Measurements from ENCODE around the gene KLHL29. TPM values are rescaled to one million over a fixed set of nuclear protein-coding genes. Genes with fewer than 3 reads are reported as not detected.
"Not testable (repeated sequence)": the region's sequence is repeated elsewhere in the genome, so short reads cannot be mapped to it uniquely, and the experiment has no call there.

KLHL29 gene
- polyA plus RNA-seq, 1 donor: 11.9 TPM

DNA sequence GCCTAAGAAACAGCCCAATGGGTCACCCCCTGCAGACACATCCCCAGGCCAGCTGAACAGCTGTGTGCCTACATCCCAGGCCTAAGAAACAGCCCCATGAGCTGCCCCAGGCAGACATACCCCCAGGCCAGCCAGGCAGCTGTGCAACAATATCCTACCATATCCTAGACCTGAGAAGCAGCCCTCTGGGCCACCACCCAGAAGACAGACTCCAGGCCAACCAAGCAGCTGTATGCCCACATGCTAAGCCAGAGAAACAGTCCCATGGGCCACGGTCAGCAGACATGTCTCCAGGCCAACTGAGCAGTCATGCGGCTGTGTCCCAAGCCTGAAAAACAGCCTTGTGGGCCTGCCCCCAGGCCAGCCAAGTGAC, 336.5 kb downstream of the KLHL29 start:
- DNase-seq: no peak

DNA sequence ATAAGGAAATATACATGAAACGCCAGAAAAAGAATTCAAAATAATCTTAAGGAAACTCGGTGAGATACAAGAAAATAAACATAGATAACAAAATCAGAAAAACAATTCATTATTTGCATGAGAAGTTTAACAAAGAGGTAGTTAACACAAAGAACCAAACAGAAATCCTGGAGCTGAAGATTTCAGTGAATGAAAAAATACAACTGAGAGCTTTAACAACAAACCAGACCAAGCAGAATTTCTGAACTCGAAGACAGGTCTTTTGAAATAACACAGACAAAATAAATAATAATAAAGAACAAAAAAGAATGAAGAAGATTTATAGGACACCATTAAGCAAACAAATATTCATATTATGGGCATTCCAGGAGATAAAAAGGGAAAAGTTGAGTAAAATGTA, 337.3 kb downstream of the KLHL29 start:
- no peak for DNase-seq

DNA sequence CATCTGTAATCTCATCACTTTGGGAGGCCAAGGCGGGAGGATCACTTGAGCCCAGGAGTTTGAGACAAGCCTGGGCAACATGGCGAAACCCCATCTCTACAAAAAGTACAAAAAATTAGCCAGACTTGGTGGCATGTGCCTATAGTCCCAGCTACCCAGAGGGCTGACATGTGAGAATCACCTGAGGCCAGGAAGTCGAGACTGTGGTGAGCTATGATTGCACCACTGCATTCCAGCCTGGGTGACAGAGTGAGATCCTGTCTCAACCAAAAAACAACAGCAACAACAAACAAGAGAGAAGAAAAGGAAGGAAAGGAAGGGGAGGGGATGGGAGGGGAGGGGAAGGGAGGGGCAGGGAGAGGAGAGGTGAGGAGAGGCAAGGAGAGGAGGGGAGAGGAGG, 338.1 kb downstream of the KLHL29 start:
- DNase-seq: not testable (repeated sequence)

DNA sequence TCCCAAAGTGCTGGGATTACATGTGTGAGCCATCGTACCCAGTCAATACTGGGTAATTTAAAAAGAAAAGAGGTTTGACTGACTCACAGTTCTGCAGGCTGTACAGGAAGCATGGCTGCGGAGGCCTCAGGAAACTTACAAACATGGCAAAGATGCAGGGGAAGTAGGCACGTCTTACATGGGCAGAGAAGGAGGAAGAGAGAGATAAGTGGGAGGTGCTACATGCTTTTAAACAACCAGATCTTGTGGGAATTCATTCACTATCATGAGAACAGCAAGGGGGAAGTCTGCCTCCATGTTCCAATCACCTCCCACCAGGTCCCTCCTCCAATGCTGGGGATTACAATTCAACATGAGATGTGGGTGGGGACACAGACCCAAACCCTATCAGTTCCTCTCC, 349.4 kb downstream of the KLHL29 start:
- no peak for DNase-seq

DNA sequence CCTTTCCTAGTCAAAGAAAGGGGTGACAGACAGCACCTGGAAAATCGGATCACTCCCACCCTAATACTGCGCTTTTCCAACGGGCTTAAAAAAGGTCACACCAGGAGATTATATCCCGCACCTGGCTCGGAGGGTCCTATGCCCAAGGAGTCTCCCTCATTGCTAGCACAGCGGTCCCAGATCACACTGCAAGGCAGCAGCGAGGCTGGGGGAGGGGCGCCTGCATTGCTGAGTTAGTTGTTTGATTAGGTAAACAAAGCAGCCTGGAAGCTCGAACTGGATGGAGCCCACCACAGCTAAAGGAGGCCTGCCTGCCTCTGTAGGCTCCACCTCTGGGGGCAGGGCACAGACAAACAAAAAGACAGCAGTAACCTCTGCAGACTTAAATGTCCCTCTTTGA, 351.8 kb downstream of the KLHL29 start:
- DNase-seq: not testable (repeated sequence)

DNA sequence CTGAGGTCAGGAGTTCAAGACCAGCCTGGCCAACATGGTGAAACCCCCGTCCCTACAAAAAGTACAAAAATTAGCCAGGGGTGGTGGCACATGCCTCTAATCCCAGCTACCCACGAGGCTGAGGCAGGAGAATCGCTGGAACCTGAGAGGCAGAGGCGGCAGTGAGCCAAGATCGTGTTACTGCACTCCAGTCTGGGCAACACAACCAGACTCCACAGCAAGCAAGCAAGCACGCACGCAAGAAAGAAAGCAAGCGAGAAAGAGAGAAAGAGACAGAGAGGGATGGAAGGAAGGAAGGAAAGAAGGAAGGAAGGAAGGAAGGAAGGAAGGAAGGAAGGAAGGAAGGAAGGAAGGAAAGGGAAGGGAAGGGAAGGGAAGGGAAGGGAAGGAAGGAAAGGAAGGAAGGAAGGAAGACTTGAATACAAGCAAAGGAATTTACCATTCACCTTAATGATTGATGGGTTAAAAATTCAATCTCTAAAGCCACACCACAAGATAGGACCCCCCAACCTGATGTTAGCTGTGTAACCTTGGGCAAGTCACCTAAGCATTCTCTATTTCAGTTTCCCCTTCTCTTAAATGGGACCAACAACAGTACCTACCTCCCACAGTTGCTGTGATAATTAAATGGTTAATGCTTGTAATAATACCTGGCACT, 360.2 kb downstream of the KLHL29 start:
- no peak for DNase-seq

DNA sequence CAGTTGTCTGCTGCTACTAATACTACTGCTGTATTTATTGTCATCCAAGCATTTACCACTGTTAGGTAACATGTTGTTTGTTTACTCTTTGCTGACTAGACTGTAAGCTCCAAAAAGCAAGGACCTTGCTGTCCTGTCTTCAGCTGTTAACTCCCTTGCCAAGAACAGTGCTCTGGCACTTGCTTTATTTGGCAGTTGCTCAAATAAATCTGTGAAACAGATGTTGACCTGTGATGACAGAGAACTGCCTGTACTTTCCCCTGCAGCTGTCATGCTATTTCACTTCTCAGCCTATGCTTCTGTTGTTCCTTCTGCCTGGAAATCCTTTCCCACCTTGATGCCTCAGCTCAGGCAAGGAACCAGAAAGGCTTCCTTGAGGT, 360.7 kb downstream of the KLHL29 start:
- no peak for DNase-seq

DNA sequence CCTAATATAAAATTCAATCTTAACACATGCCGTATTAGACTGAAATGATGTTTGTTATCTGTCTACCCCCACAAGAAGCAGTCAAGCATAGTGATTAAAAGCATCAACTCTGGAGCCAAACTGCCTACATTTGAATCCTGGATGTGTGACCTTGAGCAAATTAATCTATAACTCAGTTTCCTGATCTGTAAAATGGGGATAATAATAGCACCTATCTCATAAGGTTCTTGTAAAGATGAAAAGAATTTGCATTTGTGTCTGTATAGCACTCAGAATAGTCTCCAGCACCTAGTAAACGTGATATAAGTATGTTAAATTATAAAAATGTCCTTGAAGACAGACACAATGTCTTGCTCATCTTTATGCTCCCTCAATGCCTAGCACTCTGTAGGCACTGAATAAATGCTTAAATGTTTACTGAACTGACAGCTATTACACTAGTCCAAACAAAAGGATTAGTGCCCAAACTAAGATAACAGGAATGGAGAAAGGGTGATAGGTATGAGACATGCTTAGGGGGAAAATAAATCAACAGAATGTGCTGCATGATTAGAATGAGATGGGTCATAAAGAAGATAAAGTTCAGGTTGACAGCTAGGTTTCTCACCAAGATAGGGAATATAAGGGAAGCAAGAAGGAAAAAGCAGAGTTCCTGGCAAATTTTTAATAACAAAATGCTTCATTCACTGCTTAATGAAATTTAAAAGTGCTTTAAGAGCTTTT, 361.3 kb downstream of the KLHL29 start:
- no peak for DNase-seq

DNA sequence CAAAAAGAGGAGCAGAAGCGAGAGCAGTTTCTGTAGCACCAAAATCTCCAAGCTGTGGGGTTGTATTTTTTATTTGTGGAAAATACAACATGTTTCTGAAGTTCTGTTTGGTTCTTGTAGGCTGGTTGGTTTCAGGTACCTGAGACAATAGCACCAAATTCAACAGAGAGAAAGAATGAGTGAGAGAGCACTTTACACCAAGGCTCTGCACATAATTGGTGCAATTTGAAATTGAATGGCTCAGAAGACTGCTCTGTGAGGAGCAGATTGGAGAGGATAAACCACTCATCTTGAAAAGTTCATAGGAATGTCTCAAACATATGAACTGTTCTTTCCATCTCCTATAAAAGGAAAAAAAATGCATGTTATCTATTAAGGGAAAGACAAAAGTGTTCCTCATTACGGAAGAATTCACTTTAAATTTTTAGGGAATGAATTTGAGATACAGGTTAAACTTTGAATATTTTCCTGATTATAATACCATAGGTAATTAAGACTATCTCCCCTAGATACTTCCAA, 366.8 kb downstream of the KLHL29 start:
- no peak for DNase-seq

DNA sequence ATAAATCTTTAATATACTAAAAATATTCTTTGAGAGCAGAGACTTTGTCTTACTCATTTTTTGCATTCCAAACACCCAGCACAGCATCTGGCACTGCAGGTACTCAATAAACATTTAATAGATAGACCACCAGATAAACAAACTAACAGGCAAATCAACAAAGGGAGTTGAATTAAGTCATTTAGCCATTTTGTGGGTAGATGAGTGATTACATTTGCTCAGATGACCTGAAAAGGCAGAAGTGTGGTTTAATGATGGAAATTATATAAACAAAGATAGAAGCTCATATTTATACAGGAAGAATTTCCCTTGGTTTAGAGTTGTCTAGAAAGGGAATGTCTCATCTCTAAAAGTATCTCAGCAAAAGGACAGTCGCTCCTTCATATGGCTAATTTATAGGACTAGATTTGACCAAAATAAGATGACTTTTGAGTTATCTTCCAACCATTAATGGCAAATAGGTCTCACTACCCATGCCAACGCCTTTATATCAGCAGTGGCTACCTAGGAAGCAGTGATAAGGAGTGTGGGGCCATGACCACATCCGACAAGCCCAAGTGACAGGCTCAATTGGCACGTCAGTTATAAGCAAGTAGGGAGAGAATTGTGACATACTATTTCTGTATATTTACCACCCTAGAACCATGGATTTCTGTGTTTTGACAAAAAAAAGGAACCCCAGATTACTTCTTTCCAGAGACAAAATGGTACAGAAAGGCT, 368.5 kb downstream of the KLHL29 start:
- DNase-seq: no peak

DNA sequence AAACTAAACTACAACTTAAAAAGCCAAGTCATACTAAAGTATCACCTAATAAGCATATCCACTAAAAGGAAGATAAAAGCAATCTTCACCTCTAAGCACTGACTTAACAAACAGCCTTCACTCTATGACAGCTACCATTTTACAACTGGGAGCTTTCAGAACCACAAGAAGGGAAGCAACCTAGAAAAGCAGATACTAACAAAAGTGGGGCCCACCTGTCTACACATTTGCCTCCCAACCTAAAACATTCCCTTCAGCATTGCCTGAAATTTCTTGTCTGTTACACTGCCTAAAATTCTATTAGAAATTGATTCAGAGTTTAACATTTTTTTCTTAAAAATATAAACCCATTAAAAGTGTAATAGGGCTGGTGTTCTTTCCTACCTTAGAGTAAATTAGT, 370.0 kb downstream of the KLHL29 start:
- DNase-seq: no peak

DNA sequence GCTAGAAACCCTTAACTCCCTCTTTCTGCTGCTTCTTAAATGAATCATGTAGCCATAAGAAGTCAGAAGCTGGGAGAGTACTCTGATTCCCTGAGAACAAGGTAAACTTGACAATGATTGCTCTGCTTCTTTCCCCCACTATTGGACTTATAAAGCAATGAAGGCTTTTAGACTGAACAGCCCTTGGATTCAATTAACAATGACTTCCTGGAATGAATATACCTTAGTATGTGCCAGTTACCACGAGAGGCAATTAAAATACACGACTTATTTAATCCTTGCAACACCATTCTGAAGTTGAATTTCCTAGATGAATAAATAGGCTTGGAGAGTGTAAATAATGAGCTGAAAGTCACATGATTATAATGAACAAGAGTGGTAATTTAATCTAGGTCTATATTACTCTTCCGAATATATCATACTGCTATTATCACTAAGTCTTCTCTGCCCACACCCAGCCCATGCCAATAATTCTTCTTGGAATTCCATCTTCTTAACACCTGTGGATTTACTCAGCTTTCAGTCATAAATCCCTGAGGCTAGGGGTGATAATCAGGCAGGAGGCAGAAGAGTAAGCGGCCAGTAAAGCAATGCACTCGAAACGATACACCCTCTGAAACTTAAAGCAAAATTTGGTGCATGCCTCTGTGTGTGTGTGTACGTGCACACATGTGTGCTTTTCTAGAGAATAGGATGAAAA, 371.8 kb downstream of the KLHL29 start:
- no peak for DNase-seq

DNA sequence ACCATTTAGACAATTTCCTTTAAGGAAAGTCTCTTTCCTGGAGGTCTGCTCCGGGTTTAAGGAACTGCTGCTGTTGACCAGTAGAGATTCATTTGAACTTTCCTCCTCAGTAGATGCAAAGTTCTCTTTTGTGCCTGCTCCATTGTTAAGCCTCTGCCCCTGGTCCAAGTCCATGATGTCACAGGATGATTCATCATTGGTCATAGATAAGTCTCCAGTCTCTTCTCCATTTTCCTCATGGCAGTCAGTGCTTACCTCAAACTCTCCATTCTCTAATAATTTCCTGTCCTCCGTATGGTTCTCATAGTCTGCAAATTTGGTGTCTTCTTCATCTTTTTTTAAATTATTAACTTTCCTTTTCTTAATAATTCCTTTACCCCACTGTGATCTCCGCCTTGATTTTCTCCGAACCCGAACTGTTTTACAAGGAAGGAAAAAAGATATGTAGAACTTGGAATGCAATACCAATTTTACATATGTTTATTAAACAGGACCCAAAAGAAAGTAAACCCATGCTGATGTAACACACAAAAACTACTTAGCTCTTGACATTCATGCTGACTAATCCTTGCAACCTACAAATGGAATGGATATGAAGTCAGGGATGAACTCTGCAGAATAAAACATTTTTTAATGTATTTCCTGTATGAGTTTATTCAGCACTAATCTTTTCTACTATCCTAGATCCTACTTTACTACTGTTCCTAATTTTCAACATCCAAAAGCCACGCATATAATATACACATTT, 372.9 kb downstream of the KLHL29 start:
- DNase-seq: no peak
